AG04449 (cell line): ENCODE results near the gene CTNNA3.

Experiments used
- CTCF ChIA-PET: fragments of 350-600 bp; formaldehyde crosslinking; extraction: SDS; loops from one replicate; lab custom pipeline; 2021; ENCODE audit warnings: antibody characterized with exemption; lab: Yijun Ruan, JAX
- POLR2A ChIA-PET: fragments of 400-600, 350-600 bp; formaldehyde crosslinking; extraction: SDS; loops from one replicate; lab custom pipeline; 2020; ENCODE audit warnings: antibody characterized with exemption, inconsistent platforms; lab: Yijun Ruan, JAX
- DNase-seq: peaks from one replicate; pipeline ENCODE4 v3.0.0-alpha.2; 2010; ENCODE audit warnings: low read depth, low spot score
- H3K4me3 ChIP-seq: 2 replicates; pipeline ENCODE4 v1.5.1; 2011; ENCODE audit warnings: low read depth, mild to moderate bottlenecking, control low read depth, low read length
- TF ChIP-seq, protein P1 (sequence below): IDR thresholded peaks from one replicate; pipeline ENCODE4 v1.5.1; 2011; ENCODE audit warnings: mild to moderate bottlenecking, moderate library complexity, low read length, control low read depth, inconsistent platforms; ENCODE audit not compliant: insufficient read depth; ENCODE audit errors: missing control alignments

Gene CTNNA3

DNA sequence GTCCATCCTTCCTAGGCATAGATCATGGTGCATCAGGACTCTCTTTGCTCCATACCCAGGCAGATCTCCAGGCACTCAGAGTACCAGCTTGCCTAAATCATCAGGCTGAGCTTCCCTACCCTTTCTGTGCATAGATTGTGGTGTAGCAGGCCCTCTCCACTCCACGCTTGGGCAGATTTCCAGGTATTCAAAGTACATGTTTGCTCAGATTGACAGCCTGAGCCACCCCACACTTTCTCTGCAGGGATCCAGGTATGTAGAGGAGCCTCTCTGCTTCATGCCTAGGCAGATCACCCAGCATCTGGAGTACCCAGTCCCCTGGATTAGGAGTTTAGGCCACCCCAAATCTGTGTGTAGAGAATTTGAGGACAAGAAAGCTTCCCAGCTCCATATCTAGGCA is 1727.6 kb downstream of the CTNNA3 start:
- no peak overlapping the region for H3K4me3 ChIP-seq
- DNase-seq, result no peak
- ChIA-PET POLR2A (no interaction called here), CTCF (no interaction called here)
- TF ChIP-seq, protein P1, sequence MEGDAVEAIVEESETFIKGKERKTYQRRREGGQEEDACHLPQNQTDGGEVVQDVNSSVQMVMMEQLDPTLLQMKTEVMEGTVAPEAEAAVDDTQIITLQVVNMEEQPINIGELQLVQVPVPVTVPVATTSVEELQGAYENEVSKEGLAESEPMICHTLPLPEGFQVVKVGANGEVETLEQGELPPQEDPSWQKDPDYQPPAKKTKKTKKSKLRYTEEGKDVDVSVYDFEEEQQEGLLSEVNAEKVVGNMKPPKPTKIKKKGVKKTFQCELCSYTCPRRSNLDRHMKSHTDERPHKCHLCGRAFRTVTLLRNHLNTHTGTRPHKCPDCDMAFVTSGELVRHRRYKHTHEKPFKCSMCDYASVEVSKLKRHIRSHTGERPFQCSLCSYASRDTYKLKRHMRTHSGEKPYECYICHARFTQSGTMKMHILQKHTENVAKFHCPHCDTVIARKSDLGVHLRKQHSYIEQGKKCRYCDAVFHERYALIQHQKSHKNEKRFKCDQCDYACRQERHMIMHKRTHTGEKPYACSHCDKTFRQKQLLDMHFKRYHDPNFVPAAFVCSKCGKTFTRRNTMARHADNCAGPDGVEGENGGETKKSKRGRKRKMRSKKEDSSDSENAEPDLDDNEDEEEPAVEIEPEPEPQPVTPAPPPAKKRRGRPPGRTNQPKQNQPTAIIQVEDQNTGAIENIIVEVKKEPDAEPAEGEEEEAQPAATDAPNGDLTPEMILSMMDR, result no peak

DNA sequence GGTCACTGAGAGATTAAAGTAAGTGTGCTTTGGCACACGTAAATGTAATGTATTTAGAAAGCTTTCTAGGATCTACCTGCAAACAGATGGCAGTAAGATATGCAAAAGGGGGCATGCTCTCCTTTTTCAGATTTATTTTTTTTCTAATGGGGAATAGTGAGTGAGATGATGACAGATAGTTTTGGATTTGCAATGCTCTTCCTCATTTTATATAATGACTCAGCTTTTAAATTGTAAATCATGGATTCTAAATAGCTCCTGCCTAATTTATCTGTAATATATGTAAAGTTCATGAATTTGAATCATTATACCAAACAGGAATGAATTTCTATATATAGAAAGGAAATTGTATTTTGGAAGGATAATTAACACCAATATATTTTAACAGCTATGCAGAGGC is 1731.8 kb downstream of the CTNNA3 start:
- ChIA-PET POLR2A (no interaction called here), CTCF (no interaction called here)
- H3K4me3 ChIP-seq, result no peak overlapping the region
- DNase-seq, result no peak
- TF ChIP-seq, protein P1, result no peak

GRCh38 chr10:65952086-65952485 is 1743.9 kb downstream of the CTNNA3 start:
- DNase-seq, result no peak
- ChIA-PET CTCF (no interaction called here), POLR2A (no interaction called here)
- TF ChIP-seq, protein P1, result no peak
- no peak overlapping the region for H3K4me3 ChIP-seq

DNA sequence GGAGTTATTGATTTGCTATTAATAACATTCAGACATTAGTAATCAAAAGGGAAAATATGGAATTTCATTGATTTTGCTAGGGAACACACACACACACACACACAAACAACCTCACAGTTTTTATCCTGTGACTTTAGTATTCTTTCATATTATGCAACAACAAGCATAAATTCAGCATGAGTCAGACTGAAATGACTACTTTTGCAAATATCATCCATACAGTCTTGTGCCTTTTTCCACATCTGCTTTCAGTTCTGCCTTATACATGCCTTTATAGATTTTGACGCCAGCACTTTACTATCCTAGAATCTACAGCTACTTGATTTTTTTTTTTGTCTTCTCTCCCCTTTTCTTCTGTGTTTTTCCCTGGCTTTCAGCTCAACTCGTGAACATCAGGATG is 1745.9 kb downstream of the CTNNA3 start:
- ChIA-PET POLR2A (no interaction called here), CTCF (no interaction called here)
- TF ChIP-seq, protein P1, result no peak
- H3K4me3 ChIP-seq, result no peak overlapping the region
- DNase-seq, result no peak

DNA sequence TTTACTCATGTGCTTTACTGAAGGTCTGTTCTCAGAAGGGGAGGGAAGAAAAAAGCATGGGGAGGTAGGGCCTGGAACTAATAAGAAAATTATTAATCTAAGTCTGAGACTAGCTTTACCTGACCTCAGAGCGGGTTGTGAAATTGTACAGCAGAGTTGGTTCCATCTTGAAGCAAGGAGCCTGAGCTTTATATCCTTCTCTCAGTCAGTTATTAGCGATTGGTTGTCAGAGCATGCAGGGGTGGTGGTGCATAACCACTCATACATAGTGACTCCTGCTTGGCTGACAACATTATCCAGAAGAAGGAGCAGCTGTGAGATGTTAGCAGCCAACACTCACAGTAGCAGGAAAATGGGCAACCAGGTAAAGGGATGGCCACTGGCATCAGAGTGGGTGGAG is 1746.5 kb downstream of the CTNNA3 start:
- ChIA-PET CTCF (no interaction called here), POLR2A (no interaction called here)
- TF ChIP-seq, protein P1, result no peak
- no peak for DNase-seq
- no peak overlapping the region for H3K4me3 ChIP-seq

GRCh38 chr10:65945061-65945460 is 1750.9 kb downstream of the CTNNA3 start:
- H3K4me3 ChIP-seq, result no peak overlapping the region
- DNase-seq, result no peak
- CTCF ChIA-PET, result no interaction called here
- POLR2A ChIA-PET, result no interaction called here
- TF ChIP-seq, protein P1, result no peak
